GM19372 (cell line): Measurements from ENCODE around the gene SLC5A1.
"Not testable (repeated sequence)": the region's sequence is repeated elsewhere in the genome, so short reads cannot be mapped to it uniquely, and the experiment has no call there.

ENCODE experiments used
- ATAC-seq: cut with Tn5 transposase; IDR thresholded peaks from one replicate; pipeline ENCODE4 v1.9.1; 2021; ENCODE audit warnings: mild to moderate bottlenecking, low read depth, moderate library complexity; ENCODE audit not compliant: unreplicated experiment

SLC5A1 gene

DNA sequence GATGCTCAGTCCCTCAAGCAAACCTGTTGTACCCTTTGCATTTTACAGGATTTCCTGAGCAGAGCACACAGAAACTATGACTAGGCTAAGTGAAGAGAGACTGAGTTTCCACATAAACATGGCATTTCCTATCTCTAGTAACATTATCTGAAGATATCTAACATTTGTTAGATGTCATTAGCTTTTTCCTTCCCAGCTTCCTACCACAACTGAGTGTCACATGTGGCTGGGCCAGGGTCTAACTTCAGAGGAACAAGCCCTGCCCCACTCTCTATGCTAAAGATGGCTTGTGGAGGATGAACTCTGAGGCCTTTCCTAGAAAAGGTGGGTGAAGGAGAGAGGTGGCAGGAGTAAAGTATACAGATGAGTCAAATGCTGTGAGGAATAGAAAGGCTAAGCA, 99.5 kb downstream of the SLC5A1 start:
- no peak for ATAC-seq

DNA sequence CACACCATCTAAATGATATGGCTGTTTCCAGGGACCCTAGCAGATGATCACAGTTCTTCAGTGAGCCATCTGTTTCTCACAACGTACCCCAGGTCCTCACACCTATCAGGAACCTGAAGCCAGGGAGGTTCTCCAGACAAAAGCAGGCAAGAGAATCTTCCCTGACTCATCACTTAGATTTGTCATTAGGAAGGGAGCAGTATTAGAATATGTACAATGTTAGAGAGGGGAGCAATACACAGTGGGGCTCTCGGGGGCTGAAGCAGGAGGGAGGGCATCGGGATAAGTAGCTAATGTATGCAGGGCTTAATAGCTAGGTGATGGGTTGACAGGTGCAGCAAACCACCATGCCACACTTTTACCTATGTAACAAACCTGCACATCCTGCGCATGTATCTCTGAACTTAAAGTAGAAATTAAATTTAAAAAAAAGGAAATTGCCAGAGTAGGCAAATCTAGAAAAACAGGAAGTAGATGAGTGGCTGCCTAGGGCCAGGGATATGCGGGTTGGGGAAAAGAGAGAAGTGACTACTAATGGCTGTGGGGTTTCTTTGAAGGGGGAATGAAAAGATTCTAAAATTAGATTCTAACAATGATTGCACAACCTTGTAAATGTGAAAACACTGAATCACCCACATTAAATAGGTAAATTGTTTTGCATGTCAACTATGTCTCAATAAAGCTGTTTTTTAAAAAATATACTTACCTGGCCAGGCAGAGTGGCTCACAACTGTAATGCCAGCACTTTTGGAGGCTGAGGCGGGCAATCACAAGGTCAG, 101.6 kb downstream of the SLC5A1 start:
- ATAC-seq = no peak

- ATAC-seq = not testable (repeated sequence)
Measured at GRCh38 chr22:32147128-32147527, 104.1 kb downstream of the SLC5A1 start.

DNA sequence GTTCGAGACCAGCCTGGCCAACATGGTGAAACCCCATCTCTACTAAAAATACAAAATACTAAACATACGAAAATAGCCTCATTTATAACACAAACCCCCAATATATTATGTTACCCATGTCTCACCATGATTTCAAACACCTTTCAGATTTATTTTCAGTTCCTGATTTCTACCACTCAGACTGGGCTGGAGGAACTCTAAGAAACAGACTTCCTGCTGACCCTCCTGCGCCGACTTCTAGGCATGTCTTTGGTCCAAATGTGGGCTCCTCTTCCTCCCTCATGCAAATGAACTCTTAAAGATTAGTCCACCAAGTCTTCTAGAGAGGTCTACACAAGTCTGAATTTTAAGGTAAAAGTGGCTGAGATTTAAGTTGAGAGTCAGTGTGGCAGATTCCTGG, 105.3 kb downstream of the SLC5A1 start:
- ATAC-seq = not testable (repeated sequence)

DNA sequence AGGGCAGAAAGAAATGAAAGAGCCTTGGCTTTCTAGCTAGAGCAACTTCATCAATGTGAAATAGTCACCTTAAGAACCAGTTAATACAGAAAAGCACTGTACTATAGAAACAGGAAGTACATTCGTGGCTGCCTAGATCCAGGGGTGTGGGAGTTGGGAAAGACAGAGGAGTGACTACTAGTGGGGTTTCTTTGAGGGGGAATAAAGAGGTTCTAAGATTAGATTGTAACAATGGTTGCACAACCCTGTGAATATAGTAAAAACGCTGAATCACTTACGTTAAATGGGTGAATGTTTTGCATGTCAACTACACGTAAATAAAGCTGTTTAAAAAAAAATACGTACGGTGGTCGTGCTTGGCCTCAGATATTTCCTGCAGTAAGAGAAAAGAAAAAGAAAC, 107.6 kb downstream of the SLC5A1 start:
- not testable (repeated sequence) for ATAC-seq

- not testable (repeated sequence) for ATAC-seq
Measured at GRCh38 chr22:32151641-32152040, 108.6 kb downstream of the SLC5A1 start.

- not testable (repeated sequence) for ATAC-seq
Measured at GRCh38 chr22:32154727-32155126, 111.7 kb downstream of the SLC5A1 start.

DNA sequence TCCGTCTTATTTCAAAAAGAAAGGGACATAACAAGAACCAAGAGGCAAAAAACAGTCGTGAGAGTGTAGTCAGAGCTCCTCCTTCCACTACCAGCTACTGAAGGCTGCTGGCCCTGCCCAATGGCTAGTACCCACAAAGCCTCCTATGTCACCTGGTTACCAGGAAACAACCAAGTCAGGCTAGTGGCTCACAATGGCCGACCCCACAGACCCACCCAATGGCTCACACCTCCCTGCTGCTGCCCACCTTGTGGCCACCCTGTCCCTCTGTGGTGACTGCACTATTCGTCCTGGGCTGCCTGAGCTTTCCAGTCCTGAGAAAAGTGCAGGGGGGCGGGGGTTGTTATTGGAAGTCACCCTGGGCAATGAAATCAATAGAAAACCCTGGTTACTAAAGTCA, 114.6 kb downstream of the SLC5A1 start:
- ATAC-seq = not testable (repeated sequence)

DNA sequence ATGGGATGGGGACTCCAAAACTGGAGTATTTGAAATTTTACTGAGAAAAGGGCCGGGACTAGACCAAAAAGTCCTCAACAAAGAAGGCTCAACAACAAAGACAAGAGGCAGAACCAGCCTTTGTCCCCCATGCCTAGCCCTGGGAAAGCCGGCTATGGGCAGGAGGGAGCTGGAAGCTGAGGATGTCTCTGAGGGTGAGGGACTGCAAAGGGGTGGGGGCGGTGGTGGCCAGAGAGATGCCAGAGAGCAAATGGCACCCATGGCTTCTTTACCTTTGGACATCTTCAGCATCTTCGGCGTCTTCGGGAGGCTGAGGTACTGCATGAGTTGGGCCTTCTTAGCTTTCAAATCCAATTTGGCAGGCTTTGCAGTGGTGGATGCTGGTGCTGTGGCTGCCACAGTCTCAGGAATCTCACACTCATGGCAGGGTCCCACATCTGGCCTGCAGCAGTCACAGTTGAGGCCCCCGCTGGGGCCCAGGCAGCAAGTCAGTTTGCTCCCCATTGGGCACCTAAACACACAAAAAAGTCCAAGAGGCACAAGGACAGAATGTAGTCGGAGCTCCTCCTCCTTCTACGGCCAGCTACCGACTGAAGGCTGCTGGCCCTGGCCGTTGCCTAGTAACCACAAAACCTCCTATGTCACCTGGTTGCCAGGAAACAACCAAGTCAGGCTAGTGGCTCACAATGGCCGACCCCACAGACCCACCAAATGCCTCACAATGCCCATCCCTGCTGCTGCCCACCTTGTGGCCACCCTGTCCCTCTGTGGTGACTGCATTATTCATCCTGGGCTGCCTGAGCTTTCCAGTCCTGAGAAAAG, 115.9 kb downstream of the SLC5A1 start, which contains the start of gene C22orf42:
C22orf42 (minus strand) TSS at position 592 of the 822 bp plus-strand sequence; CDS start at position 504, 88 bp downstream.
- no peak for ATAC-seq

GRCh38 chr22:32160411-32160810, 117.3 kb downstream of the SLC5A1 start:
- ATAC-seq = not testable (repeated sequence)
